Adrenal gland (tissue), 12 donors: ENCODE results near the gene WRAP53. TPM values are rescaled to one million over a fixed set of nuclear protein-coding genes. Genes with fewer than 3 reads are reported as not detected.

ENCODE experiments used
- DNase-seq, 7 donors: peaks; one replicate each; pipeline ENCODE4 v3.0.0-alpha.2; 2019 to 2020
- H3K27ac ChIP-seq, 5 donors: fragments of 200-600 bp; sonication (generic) in 4 of 5; 1 replicate in 3 of 5; 2 replicates in 2 of 5; pipeline versions ENCODE4 v1.5.1 to v1.8.0; 2016 to 2020; ENCODE audit warnings: mild to moderate bottlenecking in 1 of 5
- H3K27me3 ChIP-seq: fragments of 200-600 bp; 2 replicates; pipeline ENCODE4 v1.8.0; 2021
- H3K36me3 ChIP-seq, 2 donors: fragments of 200-600 bp; replicated peaks in 1 of 2; 1 replicate in 1 of 2; 2 replicates in 1 of 2; pipeline versions ENCODE4 v1.5.1 to v1.8.0; 2018 to 2022
- H3K4me1 ChIP-seq, 2 donors: fragments of 200-600 bp; replicated peaks in 1 of 2; 1 replicate in 1 of 2; 2 replicates in 1 of 2; pipeline versions ENCODE4 v1.5.1 to v1.8.0; 2018 to 2021
- H3K4me3 ChIP-seq, 4 donors: fragments of 200-600 bp; sonication (generic) in 3 of 4; one replicate each; pipeline ENCODE4 v1.5.1; 2016 to 2018
- H3K9me3 ChIP-seq, 3 donors: fragments of 200-600 bp; sonication (generic) in 1 of 3; replicated peaks in 1 of 3; 1 replicate in 2 of 3; 2 replicates in 1 of 3; pipeline versions ENCODE4 v1.5.1 to v1.8.0; 2016 to 2021
- CTCF ChIP-seq, 6 experiments: fragments of 450-650 bp in 4 of 6; fragments of 200-600 bp in 2 of 6; sonication (generic) in 1 of 6; IDR thresholded peaks; 1 replicate in 5 of 6; 2 replicates in 1 of 6; pipeline versions ENCODE4 v1.5.1 to v1.8.0; 2016 to 2021; ENCODE audit warnings: antibody characterized with exemption in 6 of 6, mild to moderate bottlenecking in 2 of 6, moderate library complexity in 1 of 6
- POLR2A ChIP-seq, 2 donors: fragments of 450-650 bp; IDR thresholded peaks; one replicate each; pipeline ENCODE4 v1.6.1; 2017; ENCODE audit warnings: antibody characterized with exemption in 2 of 2, mild to moderate bottlenecking in 2 of 2, moderate library complexity in 1 of 2
- WGBS, 4 donors: extraction: QIAGEN DNeasy Blood & Tissue Kit in 2 of 4; methylation state at CpG; one replicate each; pipeline versions ENCODE4 v1.1.5 to v1.1.7; 2013 to 2017; 5-methylcytosine and 5-hydroxymethylcytosine counted together
- intact Hi-C, 2 donors: fragments of 100-400 bp; cut with DNase I; formaldehyde crosslinking; loops; one replicate each; pipeline versions ENCODE4 v1.14.1 to v1.15.0; 2022 to 2023
- polyA plus RNA-seq, 3 donors: library from polyadenylated mRNA; stranded (reverse); fragments of 200-250 nt in 2 of 3; fragments of 350-450 nt in 1 of 3; fragmentation: Illumina TruSeq in 1 of 3; extraction: RNeasy Lipid Tissue Mini Kit (QIAGEN cat#74804) in 1 of 3; gene quantifications; one replicate each; pipeline ENCODE4 v1.2.3, GENCODE V29; 2013 to 2014
- total RNA-seq, 9 donors: library from RNA; depleted of rRNA in 4 of 9; stranded (reverse); fragments of >200 nt in 4 of 9; fragments of 120-200 nt in 1 of 9; fragmentation: NEBNext Ultra II Directional in 1 of 9; extraction: Animal tissue kit (Norgen Biotek cat#: 25700) in 1 of 9; gene quantifications; one replicate each; pipeline versions ENCODE4 v1.1.0 to v1.2.4, GENCODE V29; 2013 to 2023
- donor health status: healthy with polysubstance abuse.
- donor health status: Bipolar disorder and iron deficiency.
- donor health status: DM: yes; HTN: yes; CAD: no.
- donor health status: DM: no; HTN: no; CAD: no.
- donor health status: DM: no; HTN: no; CAD: no.
- donor health status: DM: yes; HTN: yes; CAD: no.

The WRAP53 gene
- total and polyA plus RNA-seq, 12 donors = 3.4 to 31.0 (median 6.8) TPM

- no peak for DNase-seq
- WGBS, 4 donors = 67 to 80% (median 73%) methylated on average over 5 to 9 of the region's 9 CpGs
- H3K27ac ChIP-seq = no peak overlapping the region
Measured at GRCh38 chr17:7719661-7720060, 31.4 kb downstream of the WRAP53 start.

GRCh38 chr17:7720125-7720524 is 31.8 kb downstream of the WRAP53 start:
- H3K27ac ChIP-seq = no peak overlapping the region
- intact Hi-C loops = no loop called here
- no peaks in the 10 kb centered on the region for H3K36me3 ChIP-seq
- DNase-seq = no peak
- H3K27me3 ChIP-seq = no peaks in the 10 kb centered on the region
- 54 to 68% (median 65%) methylated on average over 4 of the region's 4 CpGs for WGBS, 4 donors
- H3K9me3 ChIP-seq = no peaks in the 10 kb centered on the region
- peaks cover 11 to 14% of the 10 kb centered on the region in 2 donors for H3K4me1 ChIP-seq
- no peak overlapping the region for H3K4me3 ChIP-seq
- TF ChIP-seq CTCF (IDR thresholded peaks at IDR 0.05) (no peak), POLR2A (IDR thresholded peaks at IDR 0.05) (no peak)

More at GRCh38 chr17:7719661-7720060, 31.4 kb downstream of the WRAP53 start:
- Histone ChIP-seq H3K4me3 (no peak overlapping the region), H3K27me3 (no peaks in the 10 kb centered on the region), H3K9me3 (no peaks in the 10 kb centered on the region), H3K4me1 (peaks cover 11 to 14% of the 10 kb centered on the region in 2 donors), H3K36me3 (no peaks in the 10 kb centered on the region)
- TF ChIP-seq POLR2A (IDR thresholded peaks at IDR 0.05) (no peak), CTCF (IDR thresholded peaks at IDR 0.05) (no peak)
- intact Hi-C loops = no loop called here

GRCh38 chr17:7721612-7722011 is 33.3 kb downstream of the WRAP53 start:
- Histone ChIP-seq H3K27me3 (peaks cover 6% of the 10 kb centered on the region), H3K27ac (no peak overlapping the region), H3K4me3 (no peak overlapping the region), H3K9me3 (no peaks in the 10 kb centered on the region), H3K36me3 (no peaks in the 10 kb centered on the region), H3K4me1 (peaks cover 8 to 12% of the 10 kb centered on the region in 2 donors)
- intact Hi-C loops = no loop called here
- WGBS, 4 donors = 75 to 92% (median 84%) methylated on average over 2 of the region's 2 CpGs
- DNase-seq = no peak
- no peak for TF ChIP-seq CTCF (IDR thresholded peaks at IDR 0.05)
- no peak for TF ChIP-seq POLR2A (IDR thresholded peaks at IDR 0.05)

GRCh38 chr17:7727886-7728285 is 39.6 kb downstream of the WRAP53 start:
- 63 to 77% (median 73%) methylated on average over 3 of the region's 3 CpGs for WGBS, 4 donors

More at GRCh38 chr17:7727886-7728285, 39.6 kb downstream of the WRAP53 start:
- TF ChIP-seq CTCF (IDR thresholded peaks at IDR 0.05) = no peak
- no peak for TF ChIP-seq POLR2A (IDR thresholded peaks at IDR 0.05)
- Histone ChIP-seq H3K36me3 (no peaks in the 10 kb centered on the region), H3K4me3 (no peak overlapping the region), H3K9me3 (no peaks in the 10 kb centered on the region), H3K27me3 (peaks cover 17% of the 10 kb centered on the region), H3K4me1 (no peaks in the 10 kb centered on the region), H3K27ac (no peak overlapping the region)
- no peak for DNase-seq
- intact Hi-C loops = no loop called here
